RWPE2 (cell line): ENCODE results near the gene ABCC8.

Experiments
- ATAC-seq: fragments of 200-7000 bp; cut with Tn5 transposase; 3 replicates; pipeline ENCODE4 v1.9.1; 2021; ENCODE audit warnings: low read depth
- DNase-seq: peaks from one replicate; pipeline ENCODE4 v3.0.0-alpha.2; 2020; ENCODE audit warnings: low spot score
- H3K27ac ChIP-seq: fragments of 450-650 bp; 2 replicates; pipeline ENCODE4 v1.5.1; 2017; ENCODE audit warnings: mild to moderate bottlenecking; ENCODE audit not compliant: poor library complexity, severe bottlenecking
- H3K27me3 ChIP-seq: fragments of 250-450 bp; sonication (Bioruptor Pico); 2 replicates; pipeline ENCODE4 v1.5.1; 2021; ENCODE audit warnings: mild to moderate bottlenecking, moderate library complexity; ENCODE audit not compliant: insufficient read depth, poor library complexity, severe bottlenecking
- H3K36me3 ChIP-seq: fragments of 250-450 bp; sonication (Bioruptor Pico); 2 replicates; pipeline ENCODE4 v1.5.1; 2020; ENCODE audit warnings: low read depth, mild to moderate bottlenecking, moderate library complexity
- H3K4me1 ChIP-seq: fragments of 250-450 bp; sonication (Bioruptor Pico); 2 replicates; pipeline ENCODE4 v1.5.1; 2021; ENCODE audit warnings: mild to moderate bottlenecking, moderate library complexity; ENCODE audit not compliant: insufficient read depth, poor library complexity, severe bottlenecking
- H3K4me3 ChIP-seq: fragments of 250-450 bp; sonication (Bioruptor Pico); 2 replicates; pipeline ENCODE4 v1.5.1; 2021; ENCODE audit warnings: mild to moderate bottlenecking, moderate library complexity; ENCODE audit not compliant: severe bottlenecking
- H3K9me3 ChIP-seq: fragments of 250-450 bp; sonication (Bioruptor Pico); 2 replicates; pipeline ENCODE4 v1.5.1; 2021; ENCODE audit warnings: mild to moderate bottlenecking, moderate library complexity; ENCODE audit not compliant: severe bottlenecking
- TF ChIP-seq, protein P1 (sequence below): fragments of 450-650 bp; IDR thresholded peaks from one replicate; pipeline ENCODE4 v1.5.1; 2017; ENCODE audit warnings: mild to moderate bottlenecking, moderate library complexity; ENCODE audit not compliant: poor library complexity, severe bottlenecking

Gene ABCC8

GRCh38 chr11:17353821-17354600 is 122.6 kb downstream of the ABCC8 start:
- no peak for ATAC-seq
- TF ChIP-seq, protein P1, sequence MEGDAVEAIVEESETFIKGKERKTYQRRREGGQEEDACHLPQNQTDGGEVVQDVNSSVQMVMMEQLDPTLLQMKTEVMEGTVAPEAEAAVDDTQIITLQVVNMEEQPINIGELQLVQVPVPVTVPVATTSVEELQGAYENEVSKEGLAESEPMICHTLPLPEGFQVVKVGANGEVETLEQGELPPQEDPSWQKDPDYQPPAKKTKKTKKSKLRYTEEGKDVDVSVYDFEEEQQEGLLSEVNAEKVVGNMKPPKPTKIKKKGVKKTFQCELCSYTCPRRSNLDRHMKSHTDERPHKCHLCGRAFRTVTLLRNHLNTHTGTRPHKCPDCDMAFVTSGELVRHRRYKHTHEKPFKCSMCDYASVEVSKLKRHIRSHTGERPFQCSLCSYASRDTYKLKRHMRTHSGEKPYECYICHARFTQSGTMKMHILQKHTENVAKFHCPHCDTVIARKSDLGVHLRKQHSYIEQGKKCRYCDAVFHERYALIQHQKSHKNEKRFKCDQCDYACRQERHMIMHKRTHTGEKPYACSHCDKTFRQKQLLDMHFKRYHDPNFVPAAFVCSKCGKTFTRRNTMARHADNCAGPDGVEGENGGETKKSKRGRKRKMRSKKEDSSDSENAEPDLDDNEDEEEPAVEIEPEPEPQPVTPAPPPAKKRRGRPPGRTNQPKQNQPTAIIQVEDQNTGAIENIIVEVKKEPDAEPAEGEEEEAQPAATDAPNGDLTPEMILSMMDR: no peak

GRCh38 chr11:17352950-17353820 is 123.5 kb downstream of the ABCC8 start:
- Histone ChIP-seq H3K4me3 (peak overlapping the region; percentile 61), H3K27me3 (peaks cover 3% of the 10 kb centered on the region), H3K27ac (peak overlapping the region; percentile 42), H3K4me1 (peaks cover 5% of the 10 kb centered on the region), H3K9me3 (no peaks in the 10 kb centered on the region), H3K36me3 (0 out of 2 replicates have a peak, but pooled peaks cover 3% of the 10 kb centered on the region)
- DNase-seq (no peak), ATAC-seq (peak; percentile 71)
- TF ChIP-seq, protein P1: no peak

More at GRCh38 chr11:17353821-17354600, 122.6 kb downstream of the ABCC8 start:
- Histone ChIP-seq H3K36me3 (peaks cover 6% of the 10 kb centered on the region; the same call in 1 of the 2 replicates), H3K9me3 (no peaks in the 10 kb centered on the region), H3K4me3 (peak overlapping the region; percentile 61), H3K27ac (peak overlapping the region; percentile 42), H3K4me1 (peaks cover 5% of the 10 kb centered on the region), H3K27me3 (peaks cover 3% of the 10 kb centered on the region)
- DNase-seq: no peak

DNA sequence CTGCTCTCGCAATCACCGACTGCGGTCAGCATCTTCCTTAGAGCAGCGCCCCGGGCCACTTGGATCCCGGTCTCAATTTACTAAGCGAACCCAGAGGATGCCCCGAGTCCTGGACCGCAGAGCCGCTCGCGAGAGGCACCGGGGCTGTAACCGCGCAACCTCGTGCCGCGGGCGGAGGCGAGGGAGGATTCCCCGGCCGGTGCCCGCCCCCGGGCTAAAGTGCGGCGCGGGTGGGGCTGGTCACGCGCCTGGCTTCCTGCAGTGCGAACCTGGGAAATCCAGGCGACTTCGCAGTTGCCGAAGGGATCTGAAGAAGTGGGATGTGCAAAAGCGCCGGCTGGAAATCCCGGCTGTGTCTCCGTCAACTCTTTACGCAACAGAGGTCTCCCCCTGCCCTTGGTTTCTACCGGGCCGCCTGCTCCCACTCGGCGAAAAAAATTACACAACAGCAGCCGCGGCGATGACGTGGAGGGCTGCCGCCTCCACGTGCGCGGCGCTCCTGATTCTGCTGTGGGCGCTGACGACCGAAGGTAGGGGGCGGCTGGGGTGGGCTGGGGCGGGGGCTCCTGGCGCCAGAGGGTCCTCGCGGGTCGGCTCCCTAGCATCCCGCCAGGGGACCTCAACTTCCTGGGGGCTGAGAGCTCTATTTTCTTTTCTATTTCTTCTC is 125.0 kb downstream of the ABCC8 start, which contains the start of gene NCR3LG1:
TSS of gene NCR3LG1 (plus strand) at position 291 of the 667 bp plus-strand sequence. CDS start at position 461, 170 bp downstream.
- Histone ChIP-seq H3K27me3 (peaks cover 3% of the 10 kb centered on the region), H3K36me3 (no peaks in the 10 kb centered on the region), H3K4me3 (peak within 1 kb of the TSS; percentile 61), H3K27ac (peak within 1 kb of the TSS; percentile 42), H3K4me1 (peaks cover 5% of the 10 kb centered on the region), H3K9me3 (no peaks in the 10 kb centered on the region)
- DNase-seq (no peak), ATAC-seq (peak; percentile 22)
- TF ChIP-seq, protein P1: no peak

- peaks cover 3% of the 10 kb centered on the region for H3K27me3 ChIP-seq
- ATAC-seq (no peak), DNase-seq (no peak)
- no peaks in the 10 kb centered on the region for H3K9me3 ChIP-seq
- H3K27ac ChIP-seq: no peak overlapping the region
- H3K4me3 ChIP-seq: peak overlapping the region; percentile 61
- TF ChIP-seq, protein P1: peak; percentile 28
- H3K4me1 ChIP-seq: peaks cover 5% of the 10 kb centered on the region
- H3K36me3 ChIP-seq: no peaks in the 10 kb centered on the region
Observed at GRCh38 chr11:17351172-17351509, 125.5 kb downstream of the ABCC8 start.
